Measurements from ENCODE around the gene MRPL44.
A peak's percentile ranks its signal among the peaks of the same experiment; 100 is the strongest.

MRPL44 gene

GRCh38 chr2:223921204-223921603 is 36.1 kb upstream of the MRPL44 start:
- Histone ChIP-seq H3K4me3 (no peak overlapping the region), H3K9ac (no peak overlapping the region), H4K20me1 (peaks cover 30% of the 10 kb centered on the region; the same call in 1 of the 2 replicates), H3K36me3 (peaks cover 70% of the 10 kb centered on the region), H3K9me3 (peaks cover 37% of the 10 kb centered on the region), H3K4me2 (no peak overlapping the region), H3K4me1 (peaks cover 19% of the 10 kb centered on the region), H3K27ac (no peak overlapping the region), H3K27me3 (no peaks in the 10 kb centered on the region; the same call in 1 of the 2 replicates)
- no peak for TF ChIP-seq Cebpa-rat (IDR thresholded peaks at IDR 0.05)

- Histone ChIP-seq H3K9ac (no peak overlapping the region), H4K20me1 (peaks cover 30% of the 10 kb centered on the region; the same call in 1 of the 2 replicates)
- no peak for TF ChIP-seq Cebpa-rat (IDR thresholded peaks at IDR 0.05)
Measured at GRCh38 chr2:223922308-223922707, 35.0 kb upstream of the MRPL44 start.

GRCh38 chr2:223923976-223924375 is 33.3 kb upstream of the MRPL44 start:
- Histone ChIP-seq H3K9me3 (peaks cover 65% of the 10 kb centered on the region), H3K36me3 (peaks cover 78% of the 10 kb centered on the region), H3K27ac (no peak overlapping the region), H3K4me1 (peaks cover 13% of the 10 kb centered on the region), H3K27me3 (no peaks in the 10 kb centered on the region; the same call in 1 of the 2 replicates), H4K20me1 (peaks cover 25% of the 10 kb centered on the region; the same call in 1 of the 2 replicates), H3K4me3 (no peak overlapping the region), H3K4me2 (no peak overlapping the region), H3K9ac (no peak overlapping the region)
- TF ChIP-seq Cebpa-rat (IDR thresholded peaks at IDR 0.05), result no peak

More at GRCh38 chr2:223922308-223922707, 35.0 kb upstream of the MRPL44 start:
- Histone ChIP-seq H3K4me3 (no peak overlapping the region), H3K27me3 (no peaks in the 10 kb centered on the region; the same call in 1 of the 2 replicates), H3K36me3 (peaks cover 70% of the 10 kb centered on the region), H3K4me2 (no peak overlapping the region), H3K27ac (no peak overlapping the region), H3K9me3 (peaks cover 48% of the 10 kb centered on the region), H3K4me1 (peaks cover 19% of the 10 kb centered on the region)

- H3K36me3 ChIP-seq, result peaks cover 67% of the 10 kb centered on the region
- H3K4me2 ChIP-seq, result no peak overlapping the region
- peaks cover 55% of the 10 kb centered on the region for H3K9me3 ChIP-seq
- no peak for TF ChIP-seq Cebpa-rat (IDR thresholded peaks at IDR 0.05)
- H4K20me1 ChIP-seq, result peaks cover 15% of the 10 kb centered on the region; the same call in 1 of the 2 replicates
- H3K4me1 ChIP-seq, result peaks cover 8% of the 10 kb centered on the region
- no peak overlapping the region for H3K27ac ChIP-seq
- H3K4me3 ChIP-seq, result no peak overlapping the region
- H3K9ac ChIP-seq, result no peak overlapping the region
- no peaks in the 10 kb centered on the region; the same call in 1 of the 2 replicates for H3K27me3 ChIP-seq
Measured at GRCh38 chr2:223925106-223925505, 32.2 kb upstream of the MRPL44 start.

GRCh38 chr2:223928113-223929006 is 28.9 kb upstream of the MRPL44 start:
- Histone ChIP-seq H3K9ac (no peak overlapping the region), H4K20me1 (peaks cover 8% of the 10 kb centered on the region; the same call in 1 of the 2 replicates), H3K4me3 (no peak overlapping the region), H3K9me3 (peaks cover 48% of the 10 kb centered on the region), H3K36me3 (peaks cover 48% of the 10 kb centered on the region), H3K27ac (no peak overlapping the region), H3K4me1 (peaks cover 14% of the 10 kb centered on the region; the same call in 1 of the 2 replicates), H3K4me2 (no peak overlapping the region), H3K27me3 (no peaks in the 10 kb centered on the region; the same call in 1 of the 2 replicates)
- TF ChIP-seq Cebpa-rat (IDR thresholded peaks at IDR 0.05), result no peak

- H3K4me2 ChIP-seq, result 0 out of 2 replicates have a peak overlapping the region, but pooled peaks have one; percentile 3
- peaks cover 38% of the 10 kb centered on the region for H3K9me3 ChIP-seq
- no peak overlapping the region for H3K4me3 ChIP-seq
- H3K9ac ChIP-seq, result no peak overlapping the region
- H3K4me1 ChIP-seq, result peaks cover 14% of the 10 kb centered on the region; the same call in 1 of the 2 replicates
- no peak overlapping the region for H3K27ac ChIP-seq
- peaks cover 42% of the 10 kb centered on the region for H3K36me3 ChIP-seq
- TF ChIP-seq Cebpa-rat (IDR thresholded peaks at IDR 0.05), result no peak
- no peaks in the 10 kb centered on the region; the same call in 1 of the 2 replicates for H3K27me3 ChIP-seq
- peaks cover 8% of the 10 kb centered on the region; the same call in 1 of the 2 replicates for H4K20me1 ChIP-seq
Measured at GRCh38 chr2:223929571-223930102, 27.6 kb upstream of the MRPL44 start.

GRCh38 chr2:223930103-223930976 is 26.9 kb upstream of the MRPL44 start:
- Histone ChIP-seq H3K27ac (no peak overlapping the region), H3K4me1 (peaks cover 14% of the 10 kb centered on the region; the same call in 1 of the 2 replicates), H4K20me1 (peaks cover 8% of the 10 kb centered on the region; the same call in 1 of the 2 replicates), H3K4me3 (no peak overlapping the region), H3K4me2 (no peak overlapping the region), H3K36me3 (peaks cover 40% of the 10 kb centered on the region), H3K27me3 (no peaks in the 10 kb centered on the region; the same call in 1 of the 2 replicates), H3K9ac (no peak overlapping the region), H3K9me3 (peaks cover 36% of the 10 kb centered on the region)
- no peak for TF ChIP-seq Cebpa-rat (IDR thresholded peaks at IDR 0.05)

- H3K27me3 ChIP-seq, result no peaks in the 10 kb centered on the region
- no peak overlapping the region for H3K27ac ChIP-seq
- H4K20me1 ChIP-seq, result peaks cover 35% of the 10 kb centered on the region
- H3K4me1 ChIP-seq, result peaks cover 14% of the 10 kb centered on the region; the same call in 1 of the 2 replicates
- no peak overlapping the region for H3K4me2 ChIP-seq
- no peak overlapping the region for H3K9ac ChIP-seq
- peaks cover 9% of the 10 kb centered on the region for H3K9me3 ChIP-seq
- no peak overlapping the region for H3K4me3 ChIP-seq
- peaks cover 15% of the 10 kb centered on the region for H3K36me3 ChIP-seq
- TF ChIP-seq Cebpa-rat (IDR thresholded peaks at IDR 0.05), result no peak
Measured at GRCh38 chr2:223932816-223933800, 24.2 kb upstream of the MRPL44 start.

Data from BLaER1 (cell line).